Kidney (tissue), 14 donors: ENCODE results near the gene TRPM4. TPM values are rescaled to one million over a fixed set of nuclear protein-coding genes. Genes with fewer than 3 reads are reported as not detected.

Source experiments
- DNase-seq, 5 donors: peaks; one replicate each; pipeline ENCODE4 v3.0.0-alpha.2; 2013 to 2020
- FAIRE-seq: peaks from 2 replicates; lab custom pipeline; 2012; peaks lifted over from hg19 to GRCh38; lab: Jason Lieb, UNC
- H3K27ac ChIP-seq, 2 donors: one replicate each; pipeline ENCODE4 v1.7.0; 2013; ENCODE audit warnings: low read depth in 2 of 2, low read length in 2 of 2, inconsistent platforms in 1 of 2
- H3K27me3 ChIP-seq: one replicate; pipeline ENCODE4 v1.7.1; 2013; ENCODE audit warnings: low read length, inconsistent platforms; ENCODE audit not compliant: control insufficient read depth, insufficient read depth
- H3K36me3 ChIP-seq, 3 donors: one replicate each; pipeline versions ENCODE4 v1.7.0 to v1.7.1; 2013; ENCODE audit warnings: low read length in 3 of 3, control low read depth in 1 of 3, inconsistent platforms in 1 of 3; ENCODE audit not compliant: insufficient read depth in 3 of 3, control insufficient read depth in 2 of 3
- H3K4me1 ChIP-seq, 3 donors: one replicate each; pipeline versions ENCODE4 v1.7.0 to v1.7.1; 2013; ENCODE audit warnings: low read length in 3 of 3, inconsistent platforms in 1 of 3, low read depth in 1 of 3; ENCODE audit not compliant: control insufficient read depth in 2 of 3, insufficient read depth in 2 of 3
- H3K4me3 ChIP-seq, 3 donors: one replicate each; pipeline versions ENCODE4 v1.7.0 to v1.8.1; 2013; ENCODE audit warnings: low read length in 3 of 3, control low read depth in 1 of 3, inconsistent platforms in 1 of 3
- H3K9ac ChIP-seq, 3 donors: one replicate each; pipeline versions ENCODE4 v1.7.0 to v1.7.1; 2013; ENCODE audit warnings: low read length in 3 of 3, control low read depth in 1 of 3, inconsistent platforms in 1 of 3
- H3K9me3 ChIP-seq, 3 donors: one replicate each; pipeline versions ENCODE4 v1.7.0 to v1.7.1; 2013; ENCODE audit warnings: low read length in 3 of 3, control low read depth in 1 of 3, inconsistent platforms in 1 of 3; ENCODE audit not compliant: control insufficient read depth in 2 of 3, insufficient read depth in 1 of 3
- CTCF ChIP-seq: IDR thresholded peaks from 3 replicates; pipeline ENCODE4 v1.5.1; 2012; ENCODE audit warnings: mild to moderate bottlenecking, moderate library complexity, borderline replicate concordance; ENCODE audit not compliant: insufficient read depth; ENCODE audit errors: extremely low read depth
- intact Hi-C: fragments of 100-400 bp; cut with DNase I; formaldehyde crosslinking; loops from one replicate; pipeline ENCODE4 v1.11.1; 2022
- polyA plus RNA-seq: library from polyadenylated mRNA; stranded (reverse); fragments of 350-450 nt; fragmentation: Illumina TruSeq; extraction: RNeasy Lipid Tissue Mini Kit (QIAGEN cat#74804); gene quantifications from one replicate; pipeline ENCODE4 v1.2.3, GENCODE V29; 2014; ENCODE audit warnings: low read depth, low replicate concordance; ENCODE audit not compliant: insufficient read depth
- total RNA-seq: library from RNA; stranded (reverse); fragmentation: NEBNext Ultra II Directional; extraction: Animal tissue kit (Norgen Biotek cat#: 25700); gene quantifications from one replicate; pipeline ENCODE4 v1.2.1, GENCODE V29; 2021
- donor health status: control.
- donor health status: control.
- donor health status: control.
- donor health status: control.
- donor health status: control.
- donor health status: DM: yes; HTN: yes; CAD: no.
- donor health status: Normal renal cell carcinoma (clear cell type).

The TRPM4 gene
- total and polyA plus RNA-seq, 2 donors from 2014 or later = 47.6 to 89.1 TPM

- no peak overlapping the region for H3K4me3 ChIP-seq
- DNase-seq (peak in 1 of 5 donors; percentile 50), FAIRE-seq (no peak)
- TF ChIP-seq CTCF = no peak
- H3K27ac ChIP-seq = no peak overlapping the region
- no peaks in the 10 kb centered on the region for H3K27me3 ChIP-seq
- H3K36me3 ChIP-seq = no peaks in the 10 kb centered on the region
- H3K4me1 ChIP-seq = peaks cover 0 to 28% (median 1%) of the 10 kb centered on the region in 3 donors
- H3K9me3 ChIP-seq = no peaks in the 10 kb centered on the region
- H3K9ac ChIP-seq = no peak overlapping the region
- intact Hi-C loops = no loop called here
Measured at GRCh38 chr19:49153167-49153809, 4.3 kb upstream of the TRPM4 start.

- intact Hi-C loops = no loop called here
- Histone ChIP-seq H3K4me3 (peak overlapping the region in 1 of 3 donors; percentile 8), H3K36me3 (no peaks in the 10 kb centered on the region), H3K27ac (no peak overlapping the region), H3K27me3 (no peaks in the 10 kb centered on the region), H3K9me3 (no peaks in the 10 kb centered on the region), H3K4me1 (peaks cover 0 to 20% (median 3%) of the 10 kb centered on the region in 3 donors), H3K9ac (no peak overlapping the region)
- TF ChIP-seq CTCF = no peak
- FAIRE-seq (no peak), DNase-seq (peak in 1 of 5 donors; percentile 42)
Measured at GRCh38 chr19:49154279-49154678, 3.3 kb upstream of the TRPM4 start.

GRCh38 chr19:49155005-49155819, 2.4 kb upstream of the TRPM4 start, which contains the start of gene HRC:
HRC (minus strand) TSS chr19:49155396; CDS start chr19:49155237, 159 bp downstream.
- Histone ChIP-seq H3K4me3 (peak within 1 kb of the TSS in 2 of 3 donors; percentile 8 to 33), H3K27ac (peak within 1 kb of the TSS; percentile 58 to 69), H3K9ac (no peak within 1 kb of the TSS), H3K4me1 (peaks cover 0 to 14% (median 9%) of the 10 kb centered on the region in 3 donors), H3K9me3 (no peaks in the 10 kb centered on the region), H3K36me3 (no peaks in the 10 kb centered on the region), H3K27me3 (no peaks in the 10 kb centered on the region)
- intact Hi-C loops = no loop called here
- FAIRE-seq (no peak), DNase-seq (peak; percentile 73 to 92 (median 81))
- no peak for TF ChIP-seq CTCF
